Measurements from ENCODE around the gene KCNJ4. TPM values are rescaled to one million over a fixed set of nuclear protein-coding genes. Genes with fewer than 3 reads are reported as not detected.
"Not testable (repeated sequence)": the region's sequence is repeated elsewhere in the genome, so short reads cannot be mapped to it uniquely, and the experiment has no call there.

Gene KCNJ4
- total RNA-seq, 1 donor: not detected

DNA sequence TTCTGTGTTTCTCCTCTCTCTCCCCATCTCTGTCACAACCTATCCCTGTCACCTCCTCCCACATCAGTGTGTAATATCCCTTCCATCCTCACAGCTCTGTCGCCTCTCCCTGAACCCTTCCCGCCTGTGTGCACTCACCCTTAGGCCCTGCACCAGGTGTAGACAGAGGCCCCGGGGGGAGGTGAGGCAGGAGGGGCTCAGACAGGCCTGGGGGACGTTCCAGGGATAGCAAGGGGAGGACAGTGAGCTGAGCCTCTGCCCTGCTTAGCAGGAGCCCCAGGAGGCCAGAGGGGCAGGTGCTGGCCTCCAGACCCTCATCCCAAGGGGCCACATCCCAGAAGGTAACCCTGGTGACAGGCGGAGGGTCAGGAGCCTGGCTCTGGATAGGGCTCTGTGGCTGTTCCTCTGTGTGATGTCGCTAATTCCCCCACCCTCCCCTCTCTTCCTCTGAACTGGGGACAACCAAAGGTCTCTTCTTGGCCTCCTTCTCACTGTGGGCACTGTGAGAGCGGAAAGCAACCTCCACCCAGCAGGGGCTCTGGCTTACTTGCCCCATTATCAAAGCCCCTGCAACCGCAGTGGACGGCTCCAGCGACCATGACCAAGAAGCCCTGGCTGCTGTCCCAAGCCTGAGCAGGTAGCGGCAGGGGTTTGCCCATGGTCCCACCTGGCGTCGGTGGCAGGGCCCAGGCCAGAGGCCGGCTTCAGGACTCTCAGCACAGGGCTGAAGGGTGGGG lies 35.7 kb downstream of the KCNJ4 start:
- H3K4me3 ChIP-seq (ENCODE audit: low read length): no peak overlapping the region
- no peaks in the 10 kb centered on the region for H3K27me3 ChIP-seq (ENCODE audit: insufficient read depth, low read length)
- H3K9me3 ChIP-seq (ENCODE audit: low read depth, low read length): no peaks in the 10 kb centered on the region
- H3K4me1 ChIP-seq (ENCODE audit: insufficient read depth, low read length): no peaks in the 10 kb centered on the region

GRCh38 chr22:38418589-38418988 lies 36.4 kb downstream of the KCNJ4 start:
- Histone ChIP-seq H3K9me3 (ENCODE audit: low read depth, low read length) (no peaks in the 10 kb centered on the region), H3K27me3 (ENCODE audit: insufficient read depth, low read length) (no peaks in the 10 kb centered on the region), H3K4me1 (ENCODE audit: insufficient read depth, low read length) (no peaks in the 10 kb centered on the region), H3K4me3 (ENCODE audit: low read length) (no peak overlapping the region)

DNA sequence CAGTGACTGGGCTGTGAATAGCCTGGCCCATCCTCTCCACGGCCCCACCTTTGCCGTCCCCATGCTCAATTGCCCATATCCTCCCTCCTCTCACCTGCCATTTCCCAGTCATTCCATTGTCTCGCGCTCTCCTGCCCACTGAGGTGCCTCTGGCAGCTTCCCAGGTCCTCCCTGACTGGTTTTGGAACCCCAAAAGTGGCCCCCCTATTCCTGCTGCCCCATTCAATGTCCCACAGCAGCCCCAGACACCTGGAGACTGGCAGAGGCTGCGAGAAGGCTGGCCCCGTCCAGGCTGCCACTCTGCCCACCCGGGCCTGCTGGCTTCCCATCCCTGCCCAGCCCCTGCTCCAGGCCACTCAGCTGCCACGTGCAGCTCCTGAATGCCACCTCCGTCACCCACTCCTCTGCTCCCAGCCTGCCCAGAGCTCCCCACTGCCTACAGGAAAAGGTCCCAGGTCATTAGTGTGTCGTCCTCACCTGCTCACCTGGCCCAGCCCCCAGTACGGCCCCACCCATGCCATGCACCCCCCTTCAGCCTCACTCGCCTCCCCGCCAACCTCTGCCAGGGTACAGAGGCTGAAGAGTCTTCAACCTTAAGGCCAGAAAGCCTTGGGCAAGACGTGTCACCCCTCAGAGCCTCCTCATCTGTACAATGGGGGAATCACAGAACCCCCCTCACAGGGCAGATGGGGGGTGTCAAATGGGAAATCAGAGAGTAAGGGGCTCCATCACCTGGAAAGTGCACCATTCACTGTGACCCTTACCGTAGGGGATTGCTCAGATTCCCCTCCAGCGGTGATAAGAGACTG lies 37.5 kb downstream of the KCNJ4 start:
- Histone ChIP-seq H3K4me3 (ENCODE audit: low read length) (no peak overlapping the region), H3K27me3 (ENCODE audit: insufficient read depth, low read length) (no peaks in the 10 kb centered on the region), H3K4me1 (ENCODE audit: insufficient read depth, low read length) (peaks cover 6% of the 10 kb centered on the region), H3K9me3 (ENCODE audit: low read depth, low read length) (no peaks in the 10 kb centered on the region)

- Histone ChIP-seq H3K9me3 (ENCODE audit: low read depth, low read length) (no peaks in the 10 kb centered on the region), H3K4me1 (ENCODE audit: insufficient read depth, low read length) (peaks cover 7% of the 10 kb centered on the region), H3K27me3 (ENCODE audit: insufficient read depth, low read length) (no peaks in the 10 kb centered on the region), H3K4me3 (ENCODE audit: low read length) (no peak overlapping the region)
Measured at GRCh38 chr22:38416621-38417251, 38.3 kb downstream of the KCNJ4 start.

- Histone ChIP-seq H3K4me3 (ENCODE audit: low read length) (no peak overlapping the region), H3K4me1 (ENCODE audit: insufficient read depth, low read length) (peaks cover 7% of the 10 kb centered on the region), H3K9me3 (ENCODE audit: low read depth, low read length) (no peaks in the 10 kb centered on the region), H3K27me3 (ENCODE audit: insufficient read depth, low read length) (no peaks in the 10 kb centered on the region)
Measured at GRCh38 chr22:38415561-38416321, 39.3 kb downstream of the KCNJ4 start.

DNA sequence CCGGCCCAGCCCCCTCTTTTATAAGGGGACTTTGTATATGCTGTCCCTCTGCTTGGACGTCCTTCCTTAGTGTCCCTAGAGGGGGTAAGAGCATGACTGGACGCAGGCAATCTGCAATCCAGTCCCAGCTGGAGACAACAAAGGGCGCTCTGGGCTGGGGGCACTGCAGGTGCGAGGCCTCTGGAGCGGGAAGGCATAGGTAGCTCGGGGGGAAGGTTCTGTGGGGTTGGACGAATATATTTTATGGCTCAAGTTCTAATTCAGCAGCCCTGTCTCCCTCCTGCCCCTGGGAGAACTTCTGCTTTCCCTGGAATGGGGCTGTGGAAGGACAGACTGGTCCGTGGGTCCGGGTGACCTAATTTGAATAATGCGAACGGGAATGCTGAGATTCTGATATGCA lies 40.0 kb downstream of the KCNJ4 start:
- H3K4me3 ChIP-seq (ENCODE audit: low read length): no peak overlapping the region
- peaks cover 7% of the 10 kb centered on the region for H3K4me1 ChIP-seq (ENCODE audit: insufficient read depth, low read length)
- H3K27me3 ChIP-seq (ENCODE audit: insufficient read depth, low read length): no peaks in the 10 kb centered on the region
- H3K9me3 ChIP-seq (ENCODE audit: low read depth, low read length): no peaks in the 10 kb centered on the region

DNA sequence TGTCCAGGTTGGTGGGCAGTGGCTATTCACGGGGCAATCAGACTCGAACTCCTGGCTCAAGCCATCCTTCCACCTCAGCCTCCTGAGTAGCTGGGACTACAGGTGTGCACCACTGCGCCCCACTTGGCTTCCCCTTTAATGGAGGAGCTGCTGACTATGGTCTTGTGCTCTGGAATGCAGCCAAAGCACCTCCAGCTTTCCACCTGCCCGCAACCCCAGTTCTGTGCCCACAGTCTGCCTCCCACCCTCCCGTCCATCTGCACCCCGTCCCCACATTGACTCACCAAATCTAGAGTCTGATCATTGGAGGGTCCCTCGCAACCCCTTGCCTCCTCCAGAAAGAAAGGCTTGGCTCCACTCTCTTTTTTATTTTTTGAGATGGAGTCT lies 41.0 kb downstream of the KCNJ4 start:
- H3K9me3 ChIP-seq (ENCODE audit: low read depth, low read length): no peaks in the 10 kb centered on the region
- no peaks in the 10 kb centered on the region for H3K27me3 ChIP-seq (ENCODE audit: insufficient read depth, low read length)
- no peak overlapping the region for H3K4me3 ChIP-seq (ENCODE audit: low read length)
- peaks cover 7% of the 10 kb centered on the region for H3K4me1 ChIP-seq (ENCODE audit: insufficient read depth, low read length)

- no peak overlapping the region for H3K4me3 ChIP-seq (ENCODE audit: low read length)
Measured at GRCh38 chr22:38413085-38414008, 41.7 kb downstream of the KCNJ4 start.

GRCh38 chr22:38412435-38413084 lies 42.4 kb downstream of the KCNJ4 start:
- no peak overlapping the region for H3K4me3 ChIP-seq (ENCODE audit: low read length)
- no peaks in the 10 kb centered on the region for H3K9me3 ChIP-seq (ENCODE audit: low read depth, low read length)

More at GRCh38 chr22:38413085-38414008, 41.7 kb downstream of the KCNJ4 start:
- Histone ChIP-seq H3K27me3 (ENCODE audit: insufficient read depth, low read length) (no peaks in the 10 kb centered on the region), H3K9me3 (ENCODE audit: low read depth, low read length) (no peaks in the 10 kb centered on the region), H3K4me1 (ENCODE audit: insufficient read depth, low read length) (peaks cover 7% of the 10 kb centered on the region)

GRCh38 chr22:38411016-38411415 lies 44.0 kb downstream of the KCNJ4 start:
- H3K4me1 ChIP-seq (ENCODE audit: insufficient read depth, low read length): peaks cover 22% of the 10 kb centered on the region
- H3K4me3 ChIP-seq (ENCODE audit: low read length): no peak overlapping the region
- H3K9me3 ChIP-seq (ENCODE audit: low read depth, low read length): no peaks in the 10 kb centered on the region
- no peaks in the 10 kb centered on the region for H3K27me3 ChIP-seq (ENCODE audit: insufficient read depth, low read length)

More at GRCh38 chr22:38412435-38413084, 42.4 kb downstream of the KCNJ4 start:
- Histone ChIP-seq H3K27me3 (ENCODE audit: insufficient read depth, low read length) (no peaks in the 10 kb centered on the region), H3K4me1 (ENCODE audit: insufficient read depth, low read length) (peaks cover 10% of the 10 kb centered on the region)

DNA sequence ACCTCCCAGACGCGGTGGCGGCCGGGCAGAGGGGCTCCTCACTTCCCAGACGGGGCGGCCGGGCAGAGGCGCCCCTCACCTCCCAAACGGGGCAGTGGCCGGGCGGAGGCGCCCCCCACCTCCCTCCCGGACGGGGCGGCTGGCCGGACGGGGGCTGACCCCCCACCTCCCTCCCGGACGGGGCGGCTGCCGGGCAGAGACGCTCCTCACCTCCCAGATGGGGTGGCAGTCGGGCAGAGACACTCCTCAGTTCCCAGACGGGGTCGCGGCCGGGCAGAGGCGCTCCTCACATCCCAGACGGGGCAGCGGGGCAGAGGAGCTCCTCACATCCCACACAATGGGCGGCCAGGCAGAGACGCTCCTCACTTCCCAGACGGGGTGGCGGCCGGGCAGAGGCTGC lies 45.1 kb downstream of the KCNJ4 start:
- not testable (repeated sequence) for H3K9me3 ChIP-seq (ENCODE audit: low read depth, low read length); H3K4me3 ChIP-seq (ENCODE audit: low read length); H3K27me3 ChIP-seq (ENCODE audit: insufficient read depth, low read length)
- H3K4me1 ChIP-seq (ENCODE audit: insufficient read depth, low read length): peaks cover 25% of the 10 kb centered on the region

DNA sequence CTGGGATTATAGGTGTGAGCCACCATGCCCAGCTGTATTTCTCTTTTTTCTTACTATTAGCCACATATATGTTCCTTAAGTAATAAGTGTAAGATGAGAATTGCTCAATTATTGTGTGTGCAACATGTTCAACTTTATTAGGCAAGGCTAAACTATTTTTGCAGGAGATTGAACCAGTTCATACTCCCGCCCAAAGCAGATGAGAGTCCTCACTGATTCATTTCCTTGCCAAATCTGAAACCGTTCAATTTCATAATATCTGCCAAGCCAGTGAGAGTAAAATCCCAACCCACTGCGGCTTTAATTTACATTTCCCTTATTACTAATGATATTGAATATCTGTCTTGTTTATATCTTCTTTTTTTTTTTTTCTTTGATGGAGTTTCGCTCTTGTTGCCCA lies 48.4 kb downstream of the KCNJ4 start:
- no peak overlapping the region for H3K4me3 ChIP-seq (ENCODE audit: low read length)
- H3K9me3 ChIP-seq (ENCODE audit: low read depth, low read length): no peaks in the 10 kb centered on the region
- no peaks in the 10 kb centered on the region for H3K27me3 ChIP-seq (ENCODE audit: insufficient read depth, low read length)
- H3K4me1 ChIP-seq (ENCODE audit: insufficient read depth, low read length): peaks cover 18% of the 10 kb centered on the region

DNA sequence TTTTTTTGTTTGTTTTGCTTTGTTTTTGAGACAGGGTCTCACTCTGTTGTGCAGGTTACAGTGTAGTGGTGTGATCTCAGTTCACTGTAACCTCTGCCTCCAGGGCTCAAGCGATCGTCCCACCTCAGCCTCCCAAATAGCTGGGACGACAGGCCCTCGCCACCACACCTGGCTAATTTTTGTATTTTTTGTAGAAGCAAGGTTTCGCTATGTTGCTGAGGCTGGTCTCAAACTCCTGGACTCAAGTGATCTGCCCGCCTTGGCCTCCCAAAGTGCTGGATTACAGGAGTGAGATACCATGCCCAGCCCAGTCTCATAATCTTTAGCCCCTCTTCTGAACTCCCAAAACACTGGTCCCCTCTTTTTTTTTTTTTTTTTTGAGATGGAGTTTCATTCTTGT lies 50.6 kb downstream of the KCNJ4 start:
- H3K4me1 ChIP-seq (ENCODE audit: insufficient read depth, low read length): peaks cover 30% of the 10 kb centered on the region

More for the DNA sequence above, 50.6 kb downstream of the KCNJ4 start:
- H3K4me3 ChIP-seq (ENCODE audit: low read length): no peak overlapping the region
- no peaks in the 10 kb centered on the region for H3K9me3 ChIP-seq (ENCODE audit: low read depth, low read length)
- H3K27me3 ChIP-seq (ENCODE audit: insufficient read depth, low read length): no peaks in the 10 kb centered on the region

All from mononuclear cell (primary cell).